ENCODE measurements around the gene FERMT3.
A peak's percentile ranks its signal among the peaks of the same experiment; 100 is the strongest.

Gene FERMT3

DNA sequence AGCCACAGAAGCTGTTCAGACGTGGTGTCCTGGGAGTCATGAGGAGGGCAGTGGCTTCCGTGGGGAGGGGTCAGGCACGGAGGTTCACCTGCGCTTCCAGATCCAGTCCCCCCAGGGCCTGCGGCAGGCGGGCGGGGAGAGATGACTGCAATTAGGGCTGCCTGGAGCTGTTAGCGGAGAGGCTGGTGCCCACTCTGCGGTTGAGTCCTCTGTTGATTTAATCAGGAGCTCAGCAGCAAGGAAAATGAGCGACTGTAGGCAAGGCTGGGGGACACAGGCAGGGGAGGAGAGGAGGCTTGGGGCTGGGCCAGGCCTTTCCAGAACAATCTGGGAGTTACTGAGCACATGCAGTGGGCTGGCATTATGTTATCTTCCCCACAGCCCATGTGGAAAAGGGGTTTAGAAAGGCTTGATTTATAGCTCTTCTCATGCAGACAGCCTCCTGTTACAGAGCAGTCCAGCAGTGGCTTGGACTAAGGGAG lies 57.9 kb downstream of the FERMT3 start:
- no peak for DNase-seq (ENCODE audit: low spot score)

DNA sequence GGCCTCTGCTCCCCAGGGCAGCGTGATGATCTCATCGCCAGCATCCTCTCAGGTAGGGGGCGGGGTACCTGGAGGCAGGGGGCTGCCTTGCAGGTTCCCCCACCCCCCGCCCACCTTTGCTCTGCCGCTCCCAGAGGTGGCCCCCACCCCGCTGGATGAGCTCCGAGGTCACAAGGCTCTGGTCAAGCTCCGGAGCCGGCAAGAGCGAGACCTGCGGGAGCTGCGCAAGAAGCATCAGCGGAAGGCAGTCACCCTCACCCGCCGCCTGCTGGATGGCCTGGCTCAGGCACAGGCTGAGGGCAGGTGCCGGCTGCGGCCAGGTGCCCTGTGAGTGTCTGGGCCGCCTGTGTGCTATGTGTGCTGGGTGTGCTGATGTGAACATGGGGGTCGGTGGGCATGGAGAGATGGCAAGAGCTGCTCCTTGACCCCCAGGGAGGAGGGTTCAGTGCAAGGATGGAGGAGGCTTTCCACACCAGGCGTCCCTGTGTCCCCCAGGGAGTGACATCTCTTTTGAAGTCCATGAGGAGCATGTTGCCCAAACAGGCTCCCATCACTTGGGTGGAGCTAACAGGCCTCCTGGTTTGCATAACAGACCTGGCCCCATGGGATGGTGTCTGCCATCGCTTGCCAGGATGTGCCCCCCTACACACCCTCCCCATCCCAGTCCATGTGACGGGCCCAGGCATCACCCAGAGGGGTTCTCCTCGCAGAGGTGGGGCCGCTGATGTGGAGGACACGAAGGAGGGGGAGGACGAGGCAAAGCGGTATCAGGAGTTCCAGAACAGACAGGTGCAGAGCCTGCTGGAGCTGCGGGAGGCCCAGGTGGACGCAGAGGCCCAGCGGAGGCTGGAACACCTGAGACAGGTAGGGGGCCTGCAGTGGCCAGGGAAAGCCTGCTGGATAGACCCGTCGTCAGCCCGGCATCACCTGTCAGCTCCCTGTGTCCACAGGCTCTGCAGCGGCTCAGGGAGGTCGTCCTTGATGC lies 58.9 kb downstream of the FERMT3 start:
- no peak for DNase-seq (ENCODE audit: low spot score)

DNA sequence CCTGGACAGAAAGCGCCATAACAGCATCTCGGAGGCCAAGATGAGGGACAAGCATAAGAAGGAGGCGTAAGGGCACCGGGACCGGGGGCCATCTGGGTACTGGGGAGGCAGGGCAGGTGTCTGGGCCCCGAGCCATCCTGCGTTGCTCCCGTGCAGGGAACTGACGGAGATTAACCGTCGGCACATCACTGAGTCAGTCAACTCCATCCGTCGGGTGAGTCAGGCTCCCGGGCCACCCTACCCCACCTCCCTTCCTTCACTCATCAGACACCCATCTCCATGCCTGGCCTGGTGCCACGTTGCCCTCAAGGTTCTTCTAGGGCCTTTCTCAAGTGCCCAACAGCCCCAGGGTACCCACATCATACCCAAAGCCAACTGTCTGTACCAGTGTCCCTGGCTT lies 59.8 kb downstream of the FERMT3 start:
- DNase-seq (ENCODE audit: low spot score) = no peak

DNA sequence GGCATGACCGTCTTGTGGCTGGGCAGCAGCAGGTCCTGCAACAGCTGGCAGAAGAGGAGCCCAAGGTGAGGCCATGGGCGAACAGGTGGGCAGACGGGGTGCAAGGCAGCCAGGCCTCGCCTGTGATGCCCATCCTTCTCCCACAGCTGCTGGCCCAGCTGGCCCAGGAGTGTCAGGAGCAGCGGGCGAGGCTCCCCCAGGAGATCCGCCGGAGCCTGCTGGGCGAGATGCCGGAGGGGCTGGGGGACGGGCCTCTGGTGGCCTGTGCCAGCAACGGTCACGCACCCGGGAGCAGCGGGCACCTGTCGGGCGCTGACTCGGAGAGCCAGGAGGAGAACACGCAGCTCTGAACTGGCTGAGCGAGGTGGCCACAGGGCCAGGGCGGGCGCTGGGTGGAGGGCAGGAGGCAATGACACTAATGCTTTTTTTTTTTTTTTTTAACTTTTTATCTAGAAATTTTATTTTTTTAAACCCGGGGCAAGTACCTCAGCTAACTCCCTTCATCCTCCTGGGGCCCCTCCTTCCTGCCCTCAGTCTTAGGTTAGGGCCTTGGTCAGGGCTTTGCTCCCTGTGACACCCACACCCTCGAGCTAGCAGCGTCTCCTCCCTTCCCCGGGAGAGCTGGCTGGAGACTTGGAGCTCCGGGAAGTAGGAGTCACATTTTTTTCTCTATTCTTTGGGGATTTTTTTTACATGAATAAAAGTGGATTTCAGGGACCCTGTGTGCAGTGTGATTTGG lies 60.9 kb downstream of the FERMT3 start:
- DNase-seq (ENCODE audit: low spot score) = no peak

- DNase-seq (ENCODE audit: low spot score) = peak; percentile 62
Measured at GRCh38 chr11:64268025-64268892, 61.7 kb downstream of the FERMT3 start.

GRCh38 chr11:64268893-64269539 lies 62.5 kb downstream of the FERMT3 start:
- DNase-seq (ENCODE audit: low spot score) = no peak

GRCh38 chr11:64269540-64270220 lies 63.2 kb downstream of the FERMT3 start:
- peak; percentile 100 for DNase-seq (ENCODE audit: low spot score)

All from cerebellar cortex (tissue), 1 donor.